Epithelial cell of esophagus (primary cell): ENCODE measurements around the gene SEC23IP.

Experiments used
- DNase-seq: peaks from one replicate; pipeline ENCODE4 v3.0.0; 2010; ENCODE audit warnings: low read depth
- H3K4me3 ChIP-seq: 2 replicates; pipeline ENCODE4 v1.5.1; 2011; ENCODE audit warnings: mild to moderate bottlenecking, low read length, control low read depth
- TF ChIP-seq, protein P1 (sequence below): IDR thresholded peaks from 2 replicates; pipeline ENCODE4 v1.5.1; 2011; ENCODE audit warnings: low read depth, mild to moderate bottlenecking, low read length, control low read depth, inconsistent platforms; ENCODE audit not compliant: insufficient read depth; ENCODE audit errors: missing control alignments

The SEC23IP gene

DNA sequence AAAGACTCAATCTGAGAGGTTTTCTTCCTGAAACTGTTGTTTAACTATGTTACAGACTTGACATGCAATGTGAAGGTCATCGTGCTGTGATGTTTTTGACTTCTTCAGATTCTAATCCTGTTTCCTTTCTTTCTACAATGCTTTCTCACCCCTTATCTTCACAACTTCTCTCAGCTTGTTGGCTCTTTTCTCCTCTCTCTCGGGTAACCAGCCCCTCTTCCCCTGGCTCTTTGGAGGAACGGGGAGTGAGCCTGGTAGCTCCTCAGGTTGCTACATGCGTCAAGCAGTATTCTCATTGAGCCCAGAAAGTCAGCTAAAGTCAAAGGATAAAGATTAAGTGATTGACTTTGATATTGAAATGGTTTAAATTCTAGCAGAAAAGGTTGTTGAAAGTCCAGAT, 40.1 kb downstream of the SEC23IP start:
- H3K4me3 ChIP-seq: no peak overlapping the region
- no peak for DNase-seq
- TF ChIP-seq, protein P1, sequence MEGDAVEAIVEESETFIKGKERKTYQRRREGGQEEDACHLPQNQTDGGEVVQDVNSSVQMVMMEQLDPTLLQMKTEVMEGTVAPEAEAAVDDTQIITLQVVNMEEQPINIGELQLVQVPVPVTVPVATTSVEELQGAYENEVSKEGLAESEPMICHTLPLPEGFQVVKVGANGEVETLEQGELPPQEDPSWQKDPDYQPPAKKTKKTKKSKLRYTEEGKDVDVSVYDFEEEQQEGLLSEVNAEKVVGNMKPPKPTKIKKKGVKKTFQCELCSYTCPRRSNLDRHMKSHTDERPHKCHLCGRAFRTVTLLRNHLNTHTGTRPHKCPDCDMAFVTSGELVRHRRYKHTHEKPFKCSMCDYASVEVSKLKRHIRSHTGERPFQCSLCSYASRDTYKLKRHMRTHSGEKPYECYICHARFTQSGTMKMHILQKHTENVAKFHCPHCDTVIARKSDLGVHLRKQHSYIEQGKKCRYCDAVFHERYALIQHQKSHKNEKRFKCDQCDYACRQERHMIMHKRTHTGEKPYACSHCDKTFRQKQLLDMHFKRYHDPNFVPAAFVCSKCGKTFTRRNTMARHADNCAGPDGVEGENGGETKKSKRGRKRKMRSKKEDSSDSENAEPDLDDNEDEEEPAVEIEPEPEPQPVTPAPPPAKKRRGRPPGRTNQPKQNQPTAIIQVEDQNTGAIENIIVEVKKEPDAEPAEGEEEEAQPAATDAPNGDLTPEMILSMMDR: no peak

DNA sequence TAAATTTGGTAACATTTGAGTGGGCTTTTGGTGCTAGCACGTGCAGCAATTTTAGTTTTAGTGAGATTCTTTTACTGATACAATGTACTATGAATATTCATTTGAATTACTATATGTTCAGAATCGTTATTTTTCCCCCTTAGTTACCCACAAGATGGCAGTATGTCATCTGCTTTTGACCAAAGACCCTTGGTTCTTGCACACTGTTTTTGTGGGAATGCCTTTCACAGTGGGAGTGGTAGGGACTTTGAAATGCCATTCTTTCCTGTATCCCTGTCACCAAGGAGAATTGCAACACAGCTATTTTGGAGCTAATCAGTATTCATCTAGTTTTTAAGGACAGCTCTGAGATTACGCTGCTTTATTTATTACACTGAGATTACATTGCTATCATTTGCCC, 40.6 kb downstream of the SEC23IP start:
- no peak overlapping the region for H3K4me3 ChIP-seq
- no peak for DNase-seq
- TF ChIP-seq, protein P1: peak; percentile 13

DNA sequence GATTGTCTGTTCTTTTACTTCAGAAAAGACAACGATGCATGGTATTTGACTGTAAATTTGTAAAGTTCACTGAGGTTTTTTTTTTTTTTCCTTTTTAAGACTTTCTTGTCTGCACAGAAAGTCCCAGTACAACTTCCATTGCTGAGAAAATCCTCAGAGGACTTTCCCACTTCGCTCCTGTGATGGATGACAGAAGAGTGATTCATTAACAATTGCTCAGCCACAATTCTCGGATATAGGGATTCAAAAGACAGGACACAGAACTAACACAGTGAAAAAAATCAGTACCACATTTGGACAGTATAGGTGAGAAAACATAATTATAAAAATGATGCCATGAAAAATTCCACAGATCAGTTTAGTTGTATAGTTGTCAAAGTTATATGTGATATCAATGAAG, 48.0 kb downstream of the SEC23IP start:
- no peak overlapping the region for H3K4me3 ChIP-seq
- peak; percentile 69 for DNase-seq
- TF ChIP-seq, protein P1: no peak

DNA sequence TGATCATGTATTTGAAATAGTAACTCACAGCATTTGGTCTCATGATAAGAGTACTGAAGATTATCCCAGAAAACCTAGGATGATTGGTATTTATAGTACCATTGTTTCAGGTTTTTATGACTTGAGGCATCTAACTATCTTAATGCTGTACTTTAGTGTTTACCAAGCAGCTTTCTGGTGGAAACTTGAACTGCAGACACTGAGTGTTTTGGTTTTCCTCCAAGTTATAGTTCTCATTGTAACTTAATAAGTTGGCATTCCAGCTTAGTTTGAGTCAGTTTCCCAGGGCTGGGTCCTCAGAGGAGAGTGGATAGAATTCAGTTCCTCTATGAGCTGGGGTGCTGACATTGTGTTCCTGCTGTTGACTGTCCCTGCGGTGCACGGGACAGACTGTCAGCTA, 50.4 kb downstream of the SEC23IP start:
- DNase-seq: no peak
- TF ChIP-seq, protein P1: no peak

DNA sequence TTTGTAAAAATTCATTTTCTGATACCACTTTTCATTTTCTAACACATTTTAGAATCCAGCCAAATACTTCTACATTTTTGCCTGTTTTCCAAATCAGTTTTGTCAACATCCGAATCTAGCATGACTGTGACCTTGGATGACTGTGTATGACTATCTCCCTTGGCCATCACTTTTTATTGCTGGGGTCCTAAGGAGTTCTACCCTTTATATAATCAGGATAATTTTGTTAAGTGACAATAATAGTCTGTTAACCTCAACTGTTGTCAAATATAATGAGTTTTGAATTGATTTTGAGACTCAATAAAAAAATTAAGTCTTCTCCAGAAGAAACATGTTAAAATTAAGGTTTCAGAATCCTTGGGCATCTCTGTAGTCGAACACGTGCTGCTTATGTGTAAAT, 53.3 kb downstream of the SEC23IP start:
- TF ChIP-seq, protein P1: no peak
- H3K4me3 ChIP-seq: no peak overlapping the region
- no peak for DNase-seq

More for the DNA sequence above, 50.4 kb downstream of the SEC23IP start:
- no peak overlapping the region for H3K4me3 ChIP-seq

DNA sequence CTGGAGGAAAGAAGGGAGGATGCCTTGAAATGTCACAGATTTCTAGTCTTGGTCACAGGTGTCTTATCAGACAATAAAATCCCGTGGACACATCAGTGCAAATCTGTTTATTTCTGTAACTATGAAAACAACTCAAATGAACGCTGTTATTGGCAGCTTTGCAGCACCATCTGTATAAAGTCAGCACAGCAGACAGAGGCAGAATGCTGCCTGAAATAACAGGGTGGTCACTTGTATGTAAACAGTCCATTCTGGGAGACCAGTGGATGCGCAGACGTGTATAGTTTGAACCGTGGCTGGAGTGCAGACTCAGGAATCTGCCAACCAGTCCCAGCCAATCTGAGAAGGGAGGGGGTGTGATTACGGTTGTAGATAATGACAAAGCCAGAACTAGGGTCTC, 54.8 kb downstream of the SEC23IP start:
- DNase-seq: no peak
- no peak overlapping the region for H3K4me3 ChIP-seq
- TF ChIP-seq, protein P1: no peak

DNA sequence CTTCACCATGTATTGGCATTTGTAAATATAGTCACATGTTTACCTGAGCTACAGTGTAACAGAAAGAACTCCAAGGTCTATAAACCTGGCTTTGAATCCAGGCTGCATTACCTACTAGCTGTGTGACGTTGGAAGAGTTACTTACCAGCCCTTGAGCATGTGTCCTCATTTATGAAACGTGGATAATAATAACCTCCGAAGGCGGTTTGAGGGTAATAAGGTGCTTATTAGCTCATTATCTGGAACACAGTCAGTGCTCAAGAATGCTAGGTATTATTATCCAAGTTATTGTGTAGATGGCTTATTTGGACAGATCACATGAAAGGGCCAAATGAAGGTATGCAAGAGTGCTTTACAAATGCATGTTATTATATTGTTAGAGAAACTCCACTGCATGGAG, 64.9 kb downstream of the SEC23IP start:
- TF ChIP-seq, protein P1: no peak

More for the DNA sequence above, 64.9 kb downstream of the SEC23IP start:
- no peak overlapping the region for H3K4me3 ChIP-seq
- DNase-seq: no peak
